Astrocyte of the cerebellum (primary cell): ENCODE measurements around the gene C3orf52.

Source experiments
- DNase-seq: peaks from one replicate; pipeline ENCODE4 v3.0.0-alpha.2; 2011; ENCODE audit warnings: low read depth
- H3K4me3 ChIP-seq: 2 replicates; pipeline ENCODE4 v1.5.1; 2011; ENCODE audit warnings: mild to moderate bottlenecking, low read depth, low read length, moderate library complexity
- CTCF ChIP-seq: IDR thresholded peaks from 2 replicates; pipeline ENCODE4 v1.5.1; 2012; ENCODE audit warnings: low read length, low read depth, moderate library complexity, mild to moderate bottlenecking; ENCODE audit errors: missing control alignments
- in situ Hi-C: cut with HindIII; loops from 2 replicates; pipeline ENCODE4 v1.10.0; 2017; ENCODE audit warnings: low sequenced_read_pairs

C3orf52 gene

GRCh38 chr3:112117841-112118571 lies 31.8 kb downstream of the C3orf52 start:
- no peak overlapping the region for H3K4me3 ChIP-seq
- no peak for DNase-seq
- in situ Hi-C loops: loop anchor here (25.0 kb wide), 1 partner anchor 419 kb away; no protein-coding TSS in a partner anchor
- TF ChIP-seq CTCF: no peak

GRCh38 chr3:112119962-112120836 lies 34.0 kb downstream of the C3orf52 start:
- no peak overlapping the region for H3K4me3 ChIP-seq
- TF ChIP-seq CTCF: no peak
- in situ Hi-C loops: loop anchor here (25.0 kb wide), 1 partner anchor 417 kb away; no protein-coding TSS in a partner anchor
- no peak for DNase-seq

GRCh38 chr3:112121577-112122547 lies 35.7 kb downstream of the C3orf52 start:
- TF ChIP-seq CTCF: no peak
- in situ Hi-C loops: loop anchor here (25.0 kb wide), 1 partner anchor 415 kb away; no protein-coding TSS in a partner anchor
- H3K4me3 ChIP-seq: no peak overlapping the region
- no peak for DNase-seq

GRCh38 chr3:112122870-112123269 lies 36.7 kb downstream of the C3orf52 start:
- no peak for TF ChIP-seq CTCF
- H3K4me3 ChIP-seq: no peak overlapping the region
- no peak for DNase-seq
- in situ Hi-C loops: loop anchor here (25.0 kb wide), 1 partner anchor 414 kb away; no protein-coding TSS in a partner anchor

- no peak for TF ChIP-seq CTCF
- H3K4me3 ChIP-seq: no peak overlapping the region
- in situ Hi-C loops: loop anchor here (25.0 kb wide), 1 partner anchor 414 kb away; no protein-coding TSS in a partner anchor
- no peak for DNase-seq
Observed at GRCh38 chr3:112123548-112123947, 37.4 kb downstream of the C3orf52 start.
